ENCODE results near the gene SMG6. TPM values are rescaled to one million over a fixed set of nuclear protein-coding genes. Genes with fewer than 3 reads are reported as not detected.

SMG6 gene
- total RNA-seq, 1 experiment from 2014 or later, result 15.3 TPM

DNA sequence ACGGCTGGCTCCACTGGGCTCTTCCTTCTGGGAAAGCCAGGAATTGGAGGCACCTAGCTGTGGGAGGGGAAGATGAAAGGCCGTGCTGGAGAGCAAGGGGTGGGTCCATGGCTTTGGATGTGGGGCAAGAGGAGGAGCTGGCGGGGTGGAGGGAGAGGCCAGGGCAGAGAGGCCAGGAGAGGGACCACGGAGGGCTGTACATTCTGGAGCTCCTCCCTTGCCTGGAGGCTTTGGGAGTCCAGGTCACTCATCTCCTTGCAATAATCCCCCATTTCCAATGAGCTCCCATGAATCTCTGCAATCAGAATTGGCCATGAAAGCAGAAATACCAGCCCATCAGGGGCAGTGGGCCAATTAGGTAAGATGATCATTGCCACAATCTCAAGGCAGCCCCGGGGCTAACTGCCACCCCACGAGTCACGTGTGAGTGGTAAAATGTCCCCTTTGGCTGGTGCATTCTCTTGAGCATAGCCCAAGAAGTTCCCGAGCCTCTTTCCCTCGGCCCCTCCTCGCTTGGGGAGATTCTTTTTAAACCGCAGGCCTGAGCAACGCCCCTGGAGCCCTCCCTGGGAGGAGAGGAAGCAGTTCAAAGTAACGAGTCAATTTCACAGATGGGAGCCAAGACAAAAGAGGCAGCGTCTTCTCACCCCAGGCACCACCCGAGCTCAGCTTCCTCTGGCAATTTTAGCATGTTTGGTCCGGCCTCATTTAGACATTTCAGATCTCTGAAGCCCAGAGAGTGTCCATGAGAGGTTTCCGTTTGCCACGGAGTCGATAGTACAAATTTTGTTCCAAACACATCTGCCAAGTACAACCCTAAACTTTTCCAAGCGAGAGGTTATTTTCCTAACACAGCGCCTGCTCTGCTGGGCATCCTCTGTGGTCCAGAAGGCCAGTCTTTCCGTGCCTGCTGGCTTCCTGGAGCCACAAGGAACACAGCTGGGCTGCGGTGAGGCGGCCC lies 291.9 kb downstream of the SMG6 start:
- no peaks in the 10 kb centered on the region for H3K9me3 ChIP-seq
- no peak overlapping the region for H3K4me3 ChIP-seq
- no peaks in the 10 kb centered on the region for H3K36me3 ChIP-seq
- peak; percentile 86 for DNase-seq
- H3K27me3 ChIP-seq, result no peaks in the 10 kb centered on the region

Other genes with a start within 250 kb of the SMG6 start
- 0.89 and 1.1 TPM in 2 replicates for gene HIC1, start 248.7 kb downstream of the SMG6 start, total RNA-seq (2014; rRNA removed; shearing (Covaris generic); ENCODE audit: low replicate concordance)
- 26.5 and 34.3 TPM in 2 replicates for gene SRR, start 165 bp upstream of the SMG6 start, total RNA-seq (2014; rRNA removed; shearing (Covaris generic); ENCODE audit: low replicate concordance)
- 26.6 and 30.9 TPM in 2 replicates for gene TSR1, start 32.7 kb upstream of the SMG6 start, total RNA-seq (2014; rRNA removed; shearing (Covaris generic); ENCODE audit: low replicate concordance)
- 7.8 and 9.6 TPM in 2 replicates for gene SGSM2, start 33.7 kb upstream of the SMG6 start, total RNA-seq (2014; rRNA removed; shearing (Covaris generic); ENCODE audit: low replicate concordance)
- 0.07 and 1.4 TPM in 2 replicates for gene MNT, start 97.3 kb upstream of the SMG6 start, total RNA-seq (2014; rRNA removed; shearing (Covaris generic); ENCODE audit: low replicate concordance)
- gene METTL16, start 208.1 kb upstream of the SMG6 start, total RNA-seq (2014; rRNA removed; shearing (Covaris generic); ENCODE audit: low replicate concordance), result 21.3 and 47.7 TPM in 2 replicates